CD4-positive, CD25-positive, alpha-beta regulatory T cell (primary cell): ENCODE measurements around the gene SRSF8. TPM values are rescaled to one million over a fixed set of nuclear protein-coding genes. Genes with fewer than 3 reads are reported as not detected.

Experiments used
- ATAC-seq, 2 donors: fragments of 150-1000 bp; cut with Tn5 transposase; one replicate each; pipeline ENCODE4 v1.10.0; 2021; ENCODE audit warnings: low read depth in 2 of 2, moderate number of reproducible peaks in 2 of 2, moderate library complexity in 1 of 2
- DNase-seq, 3 donors: peaks; one replicate each; pipeline versions ENCODE4 v3.0.0 to v3.0.0-alpha.2; 2012 to 2022; ENCODE audit warnings: mixed read lengths in 1 of 3
- H3K27ac ChIP-seq: one replicate; pipeline ENCODE4 v1.7.0; 2013; ENCODE audit warnings: mild to moderate bottlenecking, low read length; ENCODE audit not compliant: insufficient read depth, poor library complexity, severe bottlenecking
- H3K27me3 ChIP-seq: one replicate; pipeline ENCODE4 v1.7.0; 2013; ENCODE audit warnings: low read length; ENCODE audit not compliant: control insufficient read depth, insufficient read depth
- H3K36me3 ChIP-seq: one replicate; pipeline ENCODE4 v1.7.0; 2013; ENCODE audit warnings: mild to moderate bottlenecking, low read length, moderate library complexity; ENCODE audit not compliant: control insufficient read depth, insufficient read depth
- H3K4me1 ChIP-seq: 2 replicates; pipeline ENCODE4 v1.7.0; 2013; ENCODE audit warnings: mild to moderate bottlenecking, low read length; ENCODE audit not compliant: insufficient read depth, control insufficient read depth, poor library complexity, severe bottlenecking
- H3K4me3 ChIP-seq: one replicate; pipeline ENCODE4 v1.7.0; 2013; ENCODE audit warnings: low read depth, mild to moderate bottlenecking, low read length, moderate library complexity
- H3K9me3 ChIP-seq, 2 experiments: 1 replicate in 1 of 2; 2 replicates in 1 of 2; pipeline ENCODE4 v1.7.0; 2013; ENCODE audit warnings: low read length in 2 of 2, mild to moderate bottlenecking in 1 of 2, moderate library complexity in 1 of 2; ENCODE audit not compliant: control insufficient read depth in 2 of 2
- H3K27ac Mint-ChIP-seq, 3 donors: one replicate each; pipeline ENCODE4 v1.8.0; 2020 to 2022; ENCODE audit warnings: mild to moderate bottlenecking in 3 of 3, mixed read lengths in 3 of 3, moderate library complexity in 2 of 3
- H3K27me3 Mint-ChIP-seq: one replicate; pipeline ENCODE4 v1.8.0; 2022; ENCODE audit warnings: mild to moderate bottlenecking, mixed read lengths
- H3K36me3 Mint-ChIP-seq: one replicate; pipeline ENCODE4 v1.8.0; 2020; ENCODE audit warnings: mixed read lengths
- H3K4me1 Mint-ChIP-seq, 4 donors: one replicate each; pipeline ENCODE4 v1.8.0; 2020 to 2022; ENCODE audit warnings: mixed read lengths in 4 of 4, mild to moderate bottlenecking in 1 of 4
- H3K4me3 Mint-ChIP-seq, 4 donors: one replicate each; pipeline ENCODE4 v1.8.0; 2020 to 2022; ENCODE audit warnings: mild to moderate bottlenecking in 4 of 4, mixed read lengths in 4 of 4, moderate library complexity in 3 of 4
- H3K9me3 Mint-ChIP-seq, 7 donors: one replicate each; pipeline ENCODE4 v1.8.0; 2020 to 2022; ENCODE audit warnings: mixed read lengths in 7 of 7, mild to moderate bottlenecking in 3 of 7, moderate library complexity in 2 of 7
- polyA plus RNA-seq, 4 donors: library from polyadenylated mRNA; unstranded; fragments of 300-500 nt; fragmentation: Illumina TruSeq; gene quantifications; one replicate each; pipeline ENCODE4 v1.2.3, GENCODE V29; 2021
- total RNA-seq: library from RNA; stranded (reverse); gene quantifications from one replicate; pipeline ENCODE4 v1.2.3, GENCODE V29; 2022

The SRSF8 gene
- total and polyA plus RNA-seq, 5 donors from 2014 or later, result 57.4 to 145 (median 132) TPM

GRCh38 chr11:95070471-95070870 is 3.8 kb downstream of the SRSF8 start:
- DNase-seq (no peak), ATAC-seq (no peak)
- peaks cover 32 to 40% (median 35%) of the 10 kb centered on the region in 4 donors for H3K4me1 Mint-ChIP-seq
- H3K9me3 Mint-ChIP-seq, result peaks cover 0 to 2% (median 0%) of the 10 kb centered on the region in 7 donors
- Histone ChIP-seq H3K9me3 (no peaks in the 10 kb centered on the region), H3K36me3 (no peaks in the 10 kb centered on the region), H3K4me3 (peak overlapping the region; percentile 43), H3K27me3 (peaks cover under 1% of the 10 kb centered on the region), H3K4me1 (peaks cover 20% of the 10 kb centered on the region), H3K27ac (no peak overlapping the region)
- peak overlapping the region in 3 of 4 donors; percentile 21 to 94 (median 64) for H3K4me3 Mint-ChIP-seq
- peak overlapping the region in 1 of 3 donors; percentile 1 for H3K27ac Mint-ChIP-seq
- peaks cover 16% of the 10 kb centered on the region for H3K36me3 Mint-ChIP-seq
- no peaks in the 10 kb centered on the region for H3K27me3 Mint-ChIP-seq

DNA sequence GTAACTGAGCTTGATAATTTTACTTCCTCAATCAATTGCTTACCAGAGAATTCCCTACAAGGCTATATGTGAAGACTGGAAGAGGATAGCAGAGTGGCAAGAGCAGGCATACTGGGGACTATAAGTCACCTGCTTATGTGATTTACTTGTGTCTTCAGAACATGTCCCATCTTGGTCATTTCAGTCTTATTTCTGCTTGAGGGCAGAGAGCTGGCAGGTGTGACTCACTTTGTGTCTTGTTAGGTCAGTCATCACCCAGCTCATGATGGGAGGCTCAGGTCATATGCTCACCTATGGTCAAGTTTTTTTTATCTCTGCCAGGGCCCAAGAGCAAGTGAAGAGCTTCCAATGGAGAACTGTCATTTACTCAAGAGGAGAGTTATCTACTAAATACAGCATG is 6.2 kb downstream of the SRSF8 start:
- ATAC-seq (no peak), DNase-seq (no peak)
- Mint-ChIP-seq H3K4me3 (no peak overlapping the region), H3K27ac (peak overlapping the region in 1 of 3 donors; percentile 72), H3K27me3 (no peaks in the 10 kb centered on the region), H3K9me3 (no peaks in the 10 kb centered on the region), H3K36me3 (peaks cover 16% of the 10 kb centered on the region), H3K4me1 (peaks cover 27 to 46% (median 33%) of the 10 kb centered on the region in 4 donors)
- no peak overlapping the region for H3K4me3 ChIP-seq
- H3K27me3 ChIP-seq, result no peaks in the 10 kb centered on the region
- no peak overlapping the region for H3K27ac ChIP-seq
- no peaks in the 10 kb centered on the region for H3K36me3 ChIP-seq
- peaks cover 20% of the 10 kb centered on the region for H3K4me1 ChIP-seq
- no peaks in the 10 kb centered on the region for H3K9me3 ChIP-seq

DNA sequence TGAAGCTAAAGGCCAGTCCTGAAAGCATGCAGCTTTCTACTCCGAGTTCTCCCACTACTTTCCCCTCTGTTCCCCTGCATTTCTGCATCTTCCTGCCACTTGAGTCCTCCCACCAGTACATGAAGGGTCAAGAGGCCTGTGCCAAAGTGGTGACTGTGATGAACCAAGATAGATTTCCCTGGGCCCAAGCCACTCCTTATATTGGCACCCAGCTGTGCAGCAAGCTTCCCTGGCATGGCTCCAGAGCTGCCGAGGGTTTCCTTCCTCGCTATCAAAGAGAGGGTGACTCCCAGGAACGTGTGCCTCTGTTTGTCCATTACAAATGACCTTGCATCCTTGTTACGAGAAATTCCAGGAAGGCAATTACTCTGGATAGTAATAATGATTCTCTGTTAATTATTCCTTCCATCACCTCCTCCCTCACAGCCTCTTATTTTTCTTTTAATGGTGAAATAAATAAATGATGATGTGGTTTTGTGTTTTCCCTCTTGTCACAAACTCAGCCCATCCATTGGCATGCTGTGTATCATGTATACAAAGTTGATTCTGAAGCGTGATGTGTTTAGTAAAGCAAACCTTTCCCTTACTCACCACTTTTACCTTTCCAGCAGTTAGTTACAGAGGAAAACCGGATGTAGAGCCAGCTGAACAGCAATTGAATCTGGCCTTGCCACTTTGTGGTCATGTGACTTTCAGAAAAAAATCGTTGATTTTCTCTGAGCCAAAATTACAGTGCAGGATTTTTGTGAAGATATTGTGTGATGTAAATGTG is 8.3 kb downstream of the SRSF8 start:
- DNase-seq, result no peak
- H3K4me1 Mint-ChIP-seq, result peaks cover 15 to 36% (median 24%) of the 10 kb centered on the region in 4 donors
- H3K9me3 ChIP-seq, result no peaks in the 10 kb centered on the region
- peaks cover 4% of the 10 kb centered on the region for H3K27me3 Mint-ChIP-seq
- H3K9me3 Mint-ChIP-seq, result no peaks in the 10 kb centered on the region
- peaks cover 9% of the 10 kb centered on the region for H3K4me1 ChIP-seq
- H3K4me3 ChIP-seq, result no peak overlapping the region
- no peak overlapping the region for H3K27ac Mint-ChIP-seq
- no peaks in the 10 kb centered on the region for H3K27me3 ChIP-seq
- H3K4me3 Mint-ChIP-seq, result no peak overlapping the region
- H3K27ac ChIP-seq, result no peak overlapping the region
- ATAC-seq, result no peak
- H3K36me3 Mint-ChIP-seq, result peaks cover 13% of the 10 kb centered on the region
- H3K36me3 ChIP-seq, result no peaks in the 10 kb centered on the region

- Histone ChIP-seq H3K4me3 (no peak overlapping the region), H3K9me3 (no peaks in the 10 kb centered on the region), H3K4me1 (no peaks in the 10 kb centered on the region), H3K27me3 (peaks cover 3% of the 10 kb centered on the region), H3K27ac (no peak overlapping the region), H3K36me3 (no peaks in the 10 kb centered on the region)
- ATAC-seq, result no peak
- DNase-seq, result peak in 1 of 3 donors; percentile 13
- Mint-ChIP-seq H3K27ac (no peak overlapping the region), H3K4me1 (peaks cover 5 to 28% (median 13%) of the 10 kb centered on the region in 4 donors), H3K9me3 (no peaks in the 10 kb centered on the region), H3K27me3 (peaks cover 4% of the 10 kb centered on the region), H3K36me3 (peaks cover 7% of the 10 kb centered on the region), H3K4me3 (no peak overlapping the region)
Observed at GRCh38 chr11:95076416-95076815, 9.7 kb downstream of the SRSF8 start.

GRCh38 chr11:95076981-95077380 is 10.3 kb downstream of the SRSF8 start:
- peaks cover 3% of the 10 kb centered on the region for H3K27me3 ChIP-seq
- ATAC-seq (no peak), DNase-seq (no peak)
- no peak overlapping the region for H3K27ac ChIP-seq
- Mint-ChIP-seq H3K27ac (no peak overlapping the region), H3K36me3 (peaks cover 7% of the 10 kb centered on the region), H3K9me3 (no peaks in the 10 kb centered on the region), H3K4me3 (no peak overlapping the region), H3K27me3 (peaks cover 4% of the 10 kb centered on the region), H3K4me1 (peaks cover 0 to 24% (median 8%) of the 10 kb centered on the region in 4 donors)
- H3K4me1 ChIP-seq, result no peaks in the 10 kb centered on the region
- no peaks in the 10 kb centered on the region for H3K36me3 ChIP-seq
- no peak overlapping the region for H3K4me3 ChIP-seq
- no peaks in the 10 kb centered on the region for H3K9me3 ChIP-seq

DNA sequence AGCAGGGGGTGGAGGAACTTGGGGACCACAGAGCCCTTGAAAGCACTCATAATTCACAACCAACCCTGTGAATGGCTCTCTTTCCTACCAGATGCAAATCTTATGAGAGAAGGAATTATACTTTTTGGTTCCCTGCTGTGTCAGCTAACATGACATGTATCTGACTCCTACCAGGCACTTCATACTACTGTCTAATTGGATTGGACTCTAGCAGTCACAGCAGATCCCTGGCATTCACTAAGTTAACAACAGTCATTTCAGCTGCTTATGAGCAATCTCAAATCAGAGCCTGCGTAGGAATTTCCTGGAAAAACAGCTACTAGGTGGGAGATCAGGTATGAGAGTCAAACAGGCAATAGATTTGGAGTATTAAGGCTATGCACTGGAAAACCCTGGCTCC is 11.8 kb downstream of the SRSF8 start:
- Histone ChIP-seq H3K4me3 (no peak overlapping the region), H3K9me3 (no peaks in the 10 kb centered on the region), H3K36me3 (no peaks in the 10 kb centered on the region), H3K27me3 (peaks cover 3% of the 10 kb centered on the region), H3K27ac (no peak overlapping the region), H3K4me1 (no peaks in the 10 kb centered on the region)
- Mint-ChIP-seq H3K27ac (no peak overlapping the region), H3K4me3 (no peak overlapping the region), H3K4me1 (peaks cover 0 to 16% (median 4%) of the 10 kb centered on the region in 4 donors), H3K27me3 (peaks cover 4% of the 10 kb centered on the region), H3K9me3 (no peaks in the 10 kb centered on the region), H3K36me3 (no peaks in the 10 kb centered on the region)
- no peak for ATAC-seq
- DNase-seq, result no peak

DNA sequence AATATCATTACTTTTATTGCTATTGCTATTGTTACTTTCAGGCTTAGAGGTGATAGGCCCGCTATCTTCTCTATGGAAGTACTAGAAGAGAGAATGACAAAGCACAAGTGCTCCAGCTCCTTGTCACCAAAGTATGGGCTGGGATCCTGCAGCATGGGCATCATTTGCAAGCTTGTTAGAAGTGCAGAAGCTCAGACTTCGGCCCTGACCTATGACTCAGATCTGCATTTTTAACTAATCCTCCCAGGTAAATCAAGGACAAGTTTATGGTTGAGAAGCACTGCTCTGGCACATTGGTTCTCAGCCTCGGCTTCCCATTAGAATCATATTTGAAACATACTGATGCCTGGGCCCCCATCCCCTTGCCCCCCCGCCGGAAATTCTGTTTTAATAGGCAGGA is 14.3 kb downstream of the SRSF8 start:
- no peaks in the 10 kb centered on the region for H3K36me3 ChIP-seq
- H3K9me3 ChIP-seq, result no peaks in the 10 kb centered on the region
- no peaks in the 10 kb centered on the region for H3K4me1 ChIP-seq
- Mint-ChIP-seq H3K27ac (no peak overlapping the region), H3K4me1 (peaks cover 0 to 8% (median 2%) of the 10 kb centered on the region in 4 donors), H3K9me3 (no peaks in the 10 kb centered on the region), H3K4me3 (no peak overlapping the region), H3K36me3 (no peaks in the 10 kb centered on the region), H3K27me3 (peaks cover 4% of the 10 kb centered on the region)
- peaks cover 3% of the 10 kb centered on the region for H3K27me3 ChIP-seq
- ATAC-seq (no peak), DNase-seq (no peak)
- no peak overlapping the region for H3K4me3 ChIP-seq
- no peak overlapping the region for H3K27ac ChIP-seq

GRCh38 chr11:95081412-95081811 is 14.7 kb downstream of the SRSF8 start:
- H3K9me3 ChIP-seq, result no peaks in the 10 kb centered on the region
- Mint-ChIP-seq H3K9me3 (no peaks in the 10 kb centered on the region), H3K27me3 (peaks cover 4% of the 10 kb centered on the region), H3K27ac (no peak overlapping the region), H3K4me1 (peaks cover 0 to 4% (median 1%) of the 10 kb centered on the region in 4 donors), H3K36me3 (no peaks in the 10 kb centered on the region), H3K4me3 (no peak overlapping the region)
- peaks cover 3% of the 10 kb centered on the region for H3K27me3 ChIP-seq
- DNase-seq (no peak), ATAC-seq (no peak)
- H3K4me1 ChIP-seq, result no peaks in the 10 kb centered on the region
- no peaks in the 10 kb centered on the region for H3K36me3 ChIP-seq
- no peak overlapping the region for H3K4me3 ChIP-seq
- no peak overlapping the region for H3K27ac ChIP-seq
